Keratinocyte (primary cell): ENCODE measurements around the gene WFIKKN1. TPM values are rescaled to one million over a fixed set of nuclear protein-coding genes. Genes with fewer than 3 reads are reported as not detected.

Source experiments
- DNase-seq: peaks from one replicate; pipeline ENCODE4 v3.0.0-alpha.2; 2011; ENCODE audit warnings: low read depth, missing footprints, low spot score
- FAIRE-seq: peaks from 2 replicates; lab custom pipeline; 2011; peaks lifted over from hg19 to GRCh38; lab: Jason Lieb, UNC
- H2AFZ ChIP-seq: 2 replicates; pipeline ENCODE4 v1.6.0; 2012; ENCODE audit warnings: low read length, control low read depth, inconsistent platforms; ENCODE audit not compliant: control insufficient read depth
- H3K27ac ChIP-seq: 2 replicates; pipeline ENCODE4 v1.5.1; 2011; ENCODE audit warnings: low read length; ENCODE audit not compliant: control insufficient read depth, insufficient read depth
- H3K27me3 ChIP-seq: 3 replicates; pipeline ENCODE4 v1.6.0; 2011; ENCODE audit warnings: low read length; ENCODE audit not compliant: control insufficient read depth, insufficient read depth; ENCODE audit errors: extremely low read depth
- H3K36me3 ChIP-seq, 2 experiments: 2 replicates in 1 of 2; 3 replicates in 1 of 2; pipeline ENCODE4 v1.5.1; 2011; ENCODE audit warnings: low read length in 2 of 2, mild to moderate bottlenecking in 1 of 2; ENCODE audit not compliant: control insufficient read depth in 2 of 2, insufficient read depth in 2 of 2; ENCODE audit errors: extremely low read depth in 1 of 2
- H3K4me1 ChIP-seq: 3 replicates; pipeline ENCODE4 v1.5.1; 2011; ENCODE audit warnings: low read length; ENCODE audit not compliant: control insufficient read depth, insufficient read depth; ENCODE audit errors: extremely low read depth
- H3K4me2 ChIP-seq: 3 replicates; pipeline ENCODE4 v1.6.0; 2011; ENCODE audit warnings: low read depth, low read length; ENCODE audit not compliant: control insufficient read depth, insufficient read depth; ENCODE audit errors: extremely low read depth
- H3K4me3 ChIP-seq, 3 experiments: fragments of 200-600 bp in 1 of 3; sonication (generic) in 1 of 3; 2 replicates in 2 of 3; 3 replicates in 1 of 3; pipeline ENCODE4 v1.5.1; 2011 to 2016; ENCODE audit warnings: low read length in 3 of 3, mild to moderate bottlenecking in 3 of 3, control low read depth in 2 of 3, inconsistent platforms in 1 of 3, low read depth in 1 of 3, mixed read lengths in 1 of 3, mixed run types in 1 of 3, moderate library complexity in 1 of 3; ENCODE audit not compliant: control insufficient read depth in 2 of 3, insufficient read depth in 2 of 3; ENCODE audit errors: extremely low read depth in 1 of 3
- H3K79me2 ChIP-seq: 2 replicates; pipeline ENCODE4 v1.6.0; 2012; ENCODE audit warnings: low read length; ENCODE audit not compliant: control insufficient read depth, insufficient read depth
- H3K9ac ChIP-seq: 3 replicates; pipeline ENCODE4 v1.6.0; 2011; ENCODE audit warnings: low read length; ENCODE audit not compliant: control insufficient read depth, insufficient read depth; ENCODE audit errors: extremely low read depth
- H3K9me1 ChIP-seq: 3 replicates; pipeline ENCODE4 v1.6.0; 2011; ENCODE audit warnings: low read length; ENCODE audit not compliant: control insufficient read depth, insufficient read depth; ENCODE audit errors: extremely low read depth
- H3K9me3 ChIP-seq: 2 replicates; pipeline ENCODE4 v1.5.1; 2012; ENCODE audit warnings: low read depth, low read length; ENCODE audit not compliant: control insufficient read depth
- H4K20me1 ChIP-seq: 3 replicates; pipeline ENCODE4 v1.6.0; 2011; ENCODE audit warnings: low read length; ENCODE audit not compliant: control insufficient read depth, insufficient read depth; ENCODE audit errors: extremely low read depth
- CTCF ChIP-seq, 3 experiments: IDR thresholded peaks in 1 of 3; conservative IDR thresholded peaks in 1 of 3; optimal IDR thresholded peaks in 1 of 3; 2 replicates in 2 of 3; 3 replicates in 1 of 3; pipeline versions ENCODE3 to v1.5.1; 2011; ENCODE audit warnings: low read length in 3 of 3, mild to moderate bottlenecking in 3 of 3, moderate library complexity in 2 of 3, control low read depth in 1 of 3, inconsistent platforms in 1 of 3; ENCODE audit not compliant: insufficient read depth in 2 of 3; ENCODE audit errors: extremely low read depth in 1 of 3
- EZH2 ChIP-seq: IDR thresholded peaks from one replicate; pipeline ENCODE4 v1.6.1; 2012; ENCODE audit warnings: inconsistent platforms, mild to moderate bottlenecking, low read length, moderate library complexity
- dilution Hi-C: fragments of 300-500 bp; cut with MboI; formaldehyde crosslinking; loops from one replicate; pipeline ENCODE4 v1.7.0; 2020; ENCODE audit warnings: low sequenced_read_pairs; ENCODE audit not compliant: extremely low pct_ligation_motif_present
- polyA plus RNA-seq, 5 experiments: library from polyadenylated mRNA; depleted of rRNA in 3 of 5; stranded (reverse) in 3 of 5; stranded (forward) in 1 of 5; unstranded in 1 of 5; fragments of >200 nt; gene quantifications; 1 replicate in 1 of 5; 2 replicates in 3 of 5; 3 replicates in 1 of 5; pipeline versions ENCODE4 v1.2.1 to v1.2.3, GENCODE V29; 2011 to 2012; ENCODE audit warnings: missing spikeins in 2 of 5, low read depth in 1 of 5, low replicate concordance in 1 of 5

Gene WFIKKN1
- polyA plus RNA-seq, 1 donor (not counting 4 experiments of a cell fraction or from before 2014, with no cell fraction given) = not detected

GRCh38 chr16:629833-630248, 944 bp upstream of the WFIKKN1 start:
- Histone ChIP-seq H2AFZ (no peak overlapping the region), H4K20me1 (no peaks in the 10 kb centered on the region), H3K36me3 (peaks cover 4 to 13% of the 10 kb centered on the region in 2 experiments), H3K9me1 (no peaks in the 10 kb centered on the region), H3K4me2 (no peak overlapping the region), H3K27ac (no peak overlapping the region), H3K4me3 (no peak overlapping the region), H3K27me3 (no peaks in the 10 kb centered on the region), H3K79me2 (peaks cover 2% of the 10 kb centered on the region), H3K9me3 (no peaks in the 10 kb centered on the region), H3K9ac (no peak overlapping the region), H3K4me1 (peaks cover 12% of the 10 kb centered on the region)
- FAIRE-seq = no peak
- dilution Hi-C loops = no loop called here
- no peak for TF ChIP-seq EZH2
- DNase-seq = no peak

GRCh38 chr16:630249-630814, 453 bp upstream of the WFIKKN1 start:
- no peak for DNase-seq
- Histone ChIP-seq H3K4me2 (no peak overlapping the region), H3K9ac (no peak overlapping the region)

GRCh38 chr16:631808-632358, 1.1 kb downstream of the WFIKKN1 start:
- H3K27me3 ChIP-seq = no peaks in the 10 kb centered on the region
- TF ChIP-seq EZH2 (no peak), CTCF (optimal IDR thresholded peaks at IDR 0.05 in 1 of 3, IDR thresholded peaks at IDR 0.05 in 1 of 3, conservative IDR thresholded peaks at IDR 0.05 in 1 of 3; ENCODE audit: extremely low read depth in 1 of 3, insufficient read depth in 2 of 3, low read length in 3 of 3) (no peak)
- DNase-seq (no peak), FAIRE-seq (no peak)
- no peaks in the 10 kb centered on the region for H3K9me3 ChIP-seq
- H3K9me1 ChIP-seq = no peaks in the 10 kb centered on the region
- H3K4me3 ChIP-seq = no peak overlapping the region
- no peak overlapping the region for H3K9ac ChIP-seq
- H3K4me1 ChIP-seq = peaks cover 10% of the 10 kb centered on the region
- H3K4me2 ChIP-seq = no peak overlapping the region
- peaks cover 2 to 10% of the 10 kb centered on the region in 2 experiments for H3K36me3 ChIP-seq
- H4K20me1 ChIP-seq = no peaks in the 10 kb centered on the region
- H2AFZ ChIP-seq = no peak overlapping the region
- H3K79me2 ChIP-seq = peaks cover 8% of the 10 kb centered on the region
- no peak overlapping the region for H3K27ac ChIP-seq
- dilution Hi-C loops = no loop called here

More at GRCh38 chr16:630249-630814, 453 bp upstream of the WFIKKN1 start:
- no peak for TF ChIP-seq EZH2
- Histone ChIP-seq H3K27me3 (no peaks in the 10 kb centered on the region), H4K20me1 (no peaks in the 10 kb centered on the region), H3K9me3 (no peaks in the 10 kb centered on the region), H3K4me1 (peaks cover 14% of the 10 kb centered on the region), H3K27ac (no peak overlapping the region), H3K4me3 (no peak overlapping the region), H3K36me3 (peaks cover 4 to 13% of the 10 kb centered on the region in 2 experiments), H3K9me1 (no peaks in the 10 kb centered on the region), H2AFZ (no peak overlapping the region), H3K79me2 (peaks cover 5% of the 10 kb centered on the region)
- dilution Hi-C loops = no loop called here
- no peak for FAIRE-seq
